Eye (tissue), 1 donor: ENCODE measurements around the gene CGB5.

Experiments
- DNase-seq: peaks from one replicate; pipeline ENCODE4 v3.0.0-alpha.2; 2015

CGB5 gene

DNA sequence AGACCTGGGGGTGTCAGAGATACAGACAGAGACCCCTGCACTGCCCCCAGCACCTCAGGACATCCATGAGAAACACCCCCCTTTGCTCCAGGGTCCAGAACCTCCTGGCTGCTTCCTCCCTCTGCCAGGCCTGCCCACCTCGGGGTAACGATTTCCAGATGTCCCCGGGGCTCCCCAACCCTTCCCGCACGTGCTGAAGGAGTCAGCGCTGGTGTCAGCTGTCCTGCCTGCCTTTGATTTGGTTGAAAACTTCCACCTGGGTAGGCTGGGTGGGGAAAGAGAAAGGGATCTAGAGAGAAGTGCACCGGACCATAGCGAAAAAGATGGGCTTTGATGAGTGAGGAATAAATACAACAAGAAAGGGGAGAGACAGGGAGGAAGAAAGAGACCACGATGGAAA lies 15.4 kb downstream of the CGB5 start:
- no peak for DNase-seq

DNA sequence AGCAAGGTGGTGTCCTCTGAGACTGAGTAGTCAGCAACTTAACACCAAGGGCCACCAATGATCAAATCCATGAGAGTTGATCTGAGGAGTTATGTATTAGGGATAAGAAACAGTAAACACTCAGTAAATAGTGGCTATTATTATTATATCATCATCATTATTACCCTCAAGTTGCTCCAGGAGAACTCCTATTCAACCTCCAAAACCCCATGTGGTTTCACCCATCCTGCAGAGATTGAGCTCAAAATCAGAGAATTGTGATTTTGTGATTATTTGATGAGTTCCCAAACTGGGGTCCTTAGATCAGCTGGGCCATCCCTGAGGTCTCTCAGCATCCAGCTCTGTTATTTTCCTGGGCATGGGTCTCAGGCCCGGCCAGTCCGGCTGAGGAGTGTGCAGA lies 17.4 kb downstream of the CGB5 start:
- DNase-seq, result no peak

DNA sequence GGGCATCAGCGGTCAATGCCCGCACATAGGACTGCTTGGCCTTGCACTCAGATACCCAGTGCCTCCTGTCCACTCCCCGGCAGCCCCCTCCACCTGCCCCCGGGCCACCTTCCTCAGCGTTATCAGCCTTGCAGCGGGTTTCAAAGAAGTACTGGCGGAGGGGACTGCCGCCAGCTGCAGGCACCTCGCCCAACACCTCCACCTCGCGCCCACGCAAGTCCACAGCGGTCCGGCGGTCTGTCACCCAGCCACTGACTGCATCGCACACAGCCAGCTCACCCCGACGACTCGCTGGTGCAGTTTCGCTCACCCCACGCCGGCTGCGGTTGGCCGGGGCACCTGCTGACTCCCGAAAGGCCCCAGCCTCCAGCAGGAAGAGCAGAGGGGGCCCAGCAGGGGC lies 17.8 kb downstream of the CGB5 start:
- no peak for DNase-seq

DNA sequence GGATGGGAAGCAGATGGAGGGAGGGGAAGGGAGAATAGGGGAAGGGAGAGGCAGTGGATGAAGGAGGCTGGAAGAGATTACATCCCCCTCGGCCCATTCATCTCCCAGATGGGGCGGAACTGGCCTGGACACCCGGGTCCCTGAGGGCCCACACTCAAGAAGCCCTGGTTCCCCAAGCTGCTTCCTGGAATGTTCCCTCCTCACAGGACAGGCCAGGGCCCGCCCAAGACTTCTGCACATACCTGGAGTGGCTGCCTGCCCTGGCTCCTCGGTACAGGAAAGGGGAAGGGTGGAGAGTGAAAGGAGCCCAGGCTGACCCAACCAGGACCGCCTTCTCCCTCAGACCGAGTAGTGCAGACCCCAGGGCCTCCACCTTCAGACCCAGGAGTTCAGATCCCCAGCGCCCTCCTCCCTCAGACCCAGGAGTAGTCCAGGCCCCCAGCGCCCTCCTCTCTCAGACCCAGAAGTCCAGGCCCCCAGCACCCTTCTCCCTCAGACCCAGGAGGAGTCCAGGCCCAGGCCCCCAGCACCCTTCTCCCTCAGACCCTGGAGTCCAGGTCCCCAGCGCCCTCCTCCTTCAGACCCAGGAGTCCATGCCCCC lies 20.5 kb downstream of the CGB5 start:
- DNase-seq, result no peak

DNA sequence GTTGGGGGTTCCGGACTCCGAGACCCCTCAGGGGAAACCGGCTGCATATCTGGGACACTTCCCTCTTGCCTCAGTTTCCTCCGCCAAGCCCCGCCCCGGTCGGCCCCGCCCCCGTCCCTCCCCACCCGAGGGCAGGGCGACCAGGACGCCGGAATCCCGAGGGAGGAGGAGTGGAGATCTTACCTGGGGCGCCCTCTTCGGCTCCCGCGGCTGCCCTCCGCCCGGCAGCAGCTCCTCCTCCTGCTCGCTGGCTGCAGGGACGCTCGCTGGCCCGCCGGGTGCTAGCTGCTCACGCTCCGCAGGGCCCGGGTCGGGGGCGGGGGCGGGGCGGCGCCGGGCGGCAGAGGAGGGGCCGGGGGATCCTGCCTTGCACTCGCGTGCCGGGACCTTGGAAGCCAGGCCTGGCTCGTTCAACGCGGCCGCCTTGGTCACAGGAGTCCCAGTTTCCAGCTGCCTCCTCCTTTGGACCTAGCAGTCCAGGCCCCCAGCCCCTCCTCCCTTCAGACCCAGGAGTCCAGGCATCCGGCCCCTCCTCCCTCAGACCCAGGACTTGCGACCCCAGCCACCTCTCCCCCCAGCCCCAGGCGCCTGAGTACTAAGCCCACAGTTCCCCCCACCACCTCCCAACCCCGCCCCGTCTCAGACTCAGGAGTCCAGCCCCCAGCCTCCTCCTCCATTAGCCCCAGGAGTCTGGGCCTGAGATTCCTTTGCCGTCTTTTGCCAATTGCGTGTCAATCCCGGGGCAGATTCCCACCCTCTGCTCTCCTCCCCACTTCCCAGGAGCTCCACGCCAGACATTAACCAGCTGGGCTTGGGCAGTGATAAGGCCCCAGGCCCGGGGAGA lies 21.3 kb downstream of the CGB5 start, which contains the start of gene NTF4:
TSS of gene NTF4 (minus strand) at position 51 of the 844 bp plus-strand sequence. CDS start 2,821 bp downstream, outside the sequence.
- DNase-seq, result peak; percentile 79

DNA sequence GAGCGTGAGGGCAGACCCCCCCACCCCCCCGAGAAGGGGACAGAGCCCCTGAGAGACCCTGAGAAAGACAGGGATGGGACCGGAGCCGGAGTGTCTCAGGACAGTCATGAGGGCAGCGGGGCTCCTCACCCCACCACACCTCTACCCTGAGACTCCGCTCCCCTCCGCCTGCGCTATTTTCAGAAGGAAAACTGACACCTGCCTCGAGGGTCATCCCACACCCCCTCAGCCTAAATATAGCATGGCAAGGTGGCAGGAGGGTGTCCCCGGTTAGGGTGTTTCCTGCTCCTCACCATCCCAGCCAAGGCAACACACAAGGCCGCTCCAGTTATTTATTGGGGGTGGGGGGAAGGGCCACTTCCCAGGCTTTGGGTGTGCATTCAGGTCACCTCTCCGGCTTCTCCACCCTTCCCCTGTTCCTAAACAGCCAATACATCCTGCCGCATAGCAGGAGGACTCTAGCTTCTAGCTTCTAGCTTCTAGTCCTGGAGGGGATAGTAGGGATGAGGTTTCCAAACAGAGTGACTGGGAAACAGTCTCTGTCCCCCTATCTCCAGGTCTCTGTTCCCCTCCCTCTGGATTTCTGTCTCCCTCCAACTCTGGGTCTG lies 22.4 kb downstream of the CGB5 start:
- DNase-seq, result no peak

DNA sequence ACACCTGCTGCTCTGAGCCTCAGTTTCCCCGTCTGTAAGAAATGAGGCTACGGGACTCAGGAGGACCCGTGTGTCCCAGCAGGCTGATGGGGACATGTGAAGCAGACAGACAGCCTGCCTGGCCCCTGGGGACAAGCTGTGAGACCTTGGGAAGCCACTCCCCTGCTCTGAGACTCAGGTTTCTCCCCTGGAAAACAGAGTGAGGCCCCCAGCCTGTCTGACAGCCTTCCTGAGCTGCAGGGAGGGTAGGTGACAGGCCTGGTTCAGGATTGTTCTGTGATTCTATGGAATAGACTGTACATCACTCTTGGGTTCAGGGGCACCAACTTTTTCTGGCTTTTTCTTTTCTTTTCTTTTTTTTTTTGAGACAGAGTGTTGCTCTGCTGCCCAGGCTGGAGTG lies 23.9 kb downstream of the CGB5 start:
- DNase-seq, result no peak

DNA sequence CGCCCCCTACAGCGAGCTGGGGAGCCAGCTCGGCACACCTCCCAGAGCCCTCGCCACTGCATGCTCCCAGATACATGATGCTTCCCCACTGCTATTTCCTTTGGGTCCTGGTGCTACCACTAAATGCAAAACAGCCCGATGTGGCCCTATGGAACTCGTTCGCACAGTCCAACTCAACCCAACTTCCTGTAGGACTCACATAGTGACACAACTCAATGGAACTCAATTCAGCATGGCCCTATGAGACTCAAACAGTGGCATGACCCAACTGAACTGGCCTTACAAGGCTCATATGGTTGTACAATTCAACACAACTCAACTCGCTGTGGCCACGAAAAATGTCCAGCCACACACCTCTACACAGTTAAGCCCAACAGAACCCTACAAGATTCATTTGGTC lies 25.4 kb downstream of the CGB5 start:
- no peak for DNase-seq

DNA sequence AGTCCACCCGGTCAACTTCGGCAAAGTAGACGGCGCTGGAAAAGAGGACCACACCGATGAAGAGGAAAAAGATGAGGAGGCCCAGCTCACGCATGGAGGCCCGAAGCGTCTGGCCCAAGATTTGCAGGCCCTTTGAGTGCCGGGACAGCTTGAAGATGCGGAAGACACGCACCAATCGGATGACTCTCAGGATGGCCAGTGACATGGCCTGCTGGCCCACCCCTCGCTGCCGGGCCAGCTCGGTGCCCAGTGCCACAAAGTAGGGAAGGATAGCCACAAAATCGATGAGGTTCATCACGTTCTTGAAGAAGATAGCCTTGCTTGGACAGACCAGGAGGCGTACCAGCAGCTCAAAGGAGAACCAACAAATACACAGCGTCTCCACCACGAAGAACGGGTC lies 26.8 kb downstream of the CGB5 start:
- no peak for DNase-seq

DNA sequence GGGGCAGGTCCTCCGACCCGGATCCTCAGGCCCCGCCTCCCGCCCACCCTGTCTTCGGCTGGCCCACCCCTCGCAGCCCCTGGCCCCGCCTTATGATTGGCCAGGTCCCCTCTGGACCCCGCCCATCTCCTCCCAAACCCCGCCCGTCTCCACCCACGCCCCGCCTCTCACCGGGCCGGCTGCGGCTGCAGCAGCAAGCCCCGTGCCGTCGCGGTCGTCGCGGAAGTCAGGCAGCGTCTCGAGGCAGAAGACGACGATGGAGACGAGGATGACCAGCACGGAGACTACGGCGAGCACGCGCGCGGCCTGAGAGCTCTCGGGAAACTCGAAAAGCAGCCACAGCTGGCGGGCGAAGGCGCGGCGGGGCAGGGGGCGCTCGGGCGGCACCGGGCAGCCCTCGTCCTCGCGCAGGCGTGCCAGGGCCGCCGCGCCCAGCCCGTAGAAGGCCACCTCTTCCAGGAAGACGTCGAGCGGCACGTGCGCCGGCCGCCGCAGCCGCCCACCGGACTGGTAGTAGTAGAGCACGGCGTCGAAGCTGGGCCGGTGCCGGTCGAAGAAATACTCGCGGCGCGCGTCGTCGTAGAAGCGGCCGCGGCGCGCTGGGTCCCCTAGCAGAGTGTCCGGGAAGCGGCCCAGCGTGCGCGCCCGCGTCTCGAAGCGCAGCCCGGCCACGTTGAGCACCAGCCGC lies 28.4 kb downstream of the CGB5 start:
- peak; percentile 73 for DNase-seq

DNA sequence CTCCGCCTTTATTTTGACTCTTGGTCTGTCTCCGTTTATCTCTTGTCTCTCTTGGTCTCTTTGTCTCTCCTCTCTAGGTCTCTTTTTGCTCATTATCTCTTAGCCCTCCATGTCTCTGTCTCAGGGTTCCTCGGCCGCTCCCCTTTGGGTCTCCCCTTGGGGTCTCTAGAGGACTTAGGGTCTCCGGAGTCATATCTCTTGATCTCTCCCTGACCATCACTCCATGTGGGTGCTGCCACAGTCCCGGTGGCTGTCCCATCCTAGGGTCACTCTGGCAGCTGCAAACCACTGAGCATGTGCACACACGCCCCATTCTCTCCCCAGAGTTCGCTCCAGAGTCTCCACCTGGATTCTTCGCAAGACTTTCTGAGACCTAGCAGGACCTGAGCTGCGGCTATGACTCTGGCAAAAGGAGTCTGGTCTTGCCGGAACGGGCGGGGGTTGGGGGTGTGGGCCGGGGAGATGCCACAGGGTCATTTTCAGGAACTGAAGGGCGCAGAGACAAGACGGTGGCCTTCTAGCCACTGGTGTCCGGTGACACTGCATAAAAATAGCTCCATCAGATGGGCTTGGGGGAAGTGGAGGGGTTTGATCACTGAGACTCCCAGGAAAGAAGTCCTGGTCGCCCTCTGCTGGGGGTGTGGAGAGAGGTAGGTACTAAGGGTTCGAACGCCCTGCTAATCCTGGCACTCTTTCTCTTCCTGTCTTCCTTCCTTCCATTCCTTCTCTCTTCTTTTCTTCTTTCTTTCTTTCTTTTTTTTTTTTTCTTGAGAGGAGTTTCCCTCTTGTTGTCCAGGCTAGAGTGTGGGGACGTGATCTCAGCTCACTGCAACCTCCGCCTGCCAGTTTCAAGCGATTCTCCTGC lies 30.1 kb downstream of the CGB5 start:
- no peak for DNase-seq

DNA sequence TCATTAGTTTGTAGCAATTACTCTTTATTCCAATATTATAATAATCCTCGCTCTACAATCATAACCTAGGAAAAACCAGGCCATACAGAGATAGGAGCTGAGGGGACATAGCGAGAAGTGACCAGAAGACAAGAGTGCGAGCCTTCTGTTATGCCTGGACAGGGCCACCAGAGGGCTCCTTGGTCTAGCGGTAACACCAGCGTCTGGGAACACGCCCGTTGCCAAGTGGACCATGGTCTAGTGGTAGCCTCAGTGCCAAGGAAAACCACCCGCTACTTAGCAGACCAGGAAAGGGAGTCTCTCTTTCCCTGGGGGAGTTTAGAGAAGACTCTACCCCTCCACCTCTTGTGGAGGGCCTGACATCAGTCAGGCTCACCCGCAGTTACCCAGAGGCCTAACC lies 31.2 kb downstream of the CGB5 start:
- peak; percentile 70 for DNase-seq

DNA sequence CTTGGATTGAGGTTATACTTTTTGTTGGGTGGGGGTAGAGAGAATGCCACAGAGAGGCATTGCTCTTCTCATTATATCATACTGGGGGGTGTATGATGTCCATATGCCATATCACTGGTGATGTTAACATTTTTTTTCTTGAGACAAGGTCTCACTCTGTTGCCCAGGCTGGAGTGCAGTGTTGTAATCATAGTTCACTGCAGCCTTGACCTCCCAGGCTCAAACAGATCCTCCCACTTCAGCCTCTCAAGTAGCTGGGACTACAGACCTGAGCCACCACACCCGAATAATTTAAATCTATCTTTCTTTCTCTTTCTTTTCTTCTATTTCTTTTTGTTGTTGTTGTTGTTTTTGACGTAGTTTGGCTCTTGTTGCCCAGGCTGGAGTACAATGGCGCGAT lies 36.7 kb downstream of the CGB5 start:
- DNase-seq, result no peak

DNA sequence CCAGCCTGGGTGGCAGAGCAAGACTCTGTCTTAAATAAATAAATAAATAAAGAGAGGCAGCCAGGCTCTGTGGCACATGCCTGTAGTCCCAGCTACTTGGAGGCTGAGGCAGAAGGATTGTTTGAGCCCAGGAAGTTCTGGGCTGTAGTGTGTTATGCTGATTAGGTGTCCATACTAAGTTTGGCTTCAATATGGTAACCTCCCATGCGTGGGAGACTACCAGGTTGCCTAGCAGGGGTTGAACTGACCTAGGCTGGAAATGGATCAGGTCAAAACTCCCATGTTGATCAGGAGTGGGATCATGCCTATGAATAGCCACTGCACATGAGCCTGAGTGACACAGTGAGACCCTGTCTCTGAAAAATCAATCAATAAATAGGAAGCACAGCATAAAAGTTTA lies 37.6 kb downstream of the CGB5 start:
- no peak for DNase-seq

DNA sequence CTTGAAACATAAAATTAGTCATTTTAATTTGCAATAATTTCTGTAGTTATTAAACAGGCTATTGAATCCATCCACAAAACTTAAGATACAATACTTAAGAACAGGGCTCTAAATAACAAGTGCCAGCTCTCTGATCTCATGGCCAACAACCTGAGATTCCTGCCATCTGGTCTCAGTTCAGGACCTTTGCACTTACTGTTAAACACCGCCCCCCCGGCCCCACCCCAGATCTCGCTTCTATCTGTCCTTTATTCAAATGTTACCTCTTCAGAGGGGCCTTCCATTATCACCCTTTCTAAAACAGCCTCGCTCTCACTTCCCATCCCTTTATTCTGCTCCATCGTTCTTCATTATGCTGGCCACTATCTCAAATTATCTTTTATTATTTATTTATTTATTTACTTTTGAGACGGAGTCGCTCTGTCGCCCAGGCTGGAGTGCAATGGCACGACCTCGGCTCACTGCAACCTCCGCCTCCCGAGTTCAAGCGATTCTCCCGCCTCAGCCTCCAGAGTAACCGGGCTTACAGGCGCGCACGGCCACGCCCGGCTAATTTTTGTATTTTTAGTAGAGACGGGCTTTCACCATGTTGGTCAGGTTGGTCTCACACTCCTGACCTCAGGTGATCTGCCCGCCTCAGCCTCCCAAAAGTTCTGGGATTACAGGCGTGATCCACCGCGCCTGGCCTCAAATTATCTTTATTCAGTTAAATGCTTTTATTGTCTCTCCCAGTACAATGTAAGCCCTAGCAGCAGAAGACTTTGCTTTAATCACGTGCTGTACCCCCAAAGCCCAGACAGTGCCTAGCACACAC lies 40.8 kb downstream of the CGB5 start:
- no peak for DNase-seq

DNA sequence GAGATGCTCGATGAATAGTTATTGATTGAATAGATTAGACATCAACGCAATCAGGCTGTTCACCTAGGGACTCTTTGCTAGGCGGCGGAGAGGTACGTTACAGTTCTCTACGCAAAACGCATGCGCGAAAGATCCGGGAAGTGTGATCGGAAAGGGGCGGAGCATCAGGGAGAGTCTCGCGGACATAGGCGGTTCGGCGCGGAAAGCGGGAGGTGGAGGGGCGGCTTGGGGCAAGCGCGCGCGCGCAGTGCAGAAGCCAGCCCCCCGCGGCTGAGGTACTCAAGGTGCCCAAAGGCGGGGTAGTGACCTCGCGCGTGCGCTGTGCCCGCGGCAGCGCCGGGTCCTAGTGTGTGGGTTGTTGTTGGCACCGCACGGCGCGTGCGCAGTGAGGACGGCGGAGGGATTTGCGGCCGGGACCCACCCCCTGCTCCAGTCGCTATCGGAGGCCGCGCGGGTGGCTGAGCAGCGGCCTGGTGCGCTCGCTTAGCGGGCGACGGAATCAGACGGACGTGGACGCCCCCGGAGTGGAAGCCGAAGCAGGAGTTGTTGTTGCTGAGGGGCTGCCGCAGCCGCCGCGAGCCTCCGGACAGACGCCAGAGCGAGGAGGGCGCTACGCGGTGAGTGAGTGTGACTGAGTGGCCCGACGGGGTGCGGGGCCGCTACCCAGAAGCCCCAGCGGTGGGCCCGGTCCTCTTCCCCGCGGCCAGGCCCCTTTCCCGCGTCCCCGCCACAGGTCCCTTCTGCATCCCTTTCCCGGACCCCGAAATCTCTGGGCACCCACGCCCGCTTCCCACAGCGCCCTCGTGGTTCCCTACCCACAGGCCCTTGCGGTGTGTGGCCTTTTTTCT lies 41.6 kb downstream of the CGB5 start, which contains the start of gene SNRNP70:
TSS of gene SNRNP70 (plus strand) at position 432 of the 848 bp plus-strand sequence. CDS start 964 bp downstream, outside the sequence.
- peak; percentile 100 for DNase-seq

DNA sequence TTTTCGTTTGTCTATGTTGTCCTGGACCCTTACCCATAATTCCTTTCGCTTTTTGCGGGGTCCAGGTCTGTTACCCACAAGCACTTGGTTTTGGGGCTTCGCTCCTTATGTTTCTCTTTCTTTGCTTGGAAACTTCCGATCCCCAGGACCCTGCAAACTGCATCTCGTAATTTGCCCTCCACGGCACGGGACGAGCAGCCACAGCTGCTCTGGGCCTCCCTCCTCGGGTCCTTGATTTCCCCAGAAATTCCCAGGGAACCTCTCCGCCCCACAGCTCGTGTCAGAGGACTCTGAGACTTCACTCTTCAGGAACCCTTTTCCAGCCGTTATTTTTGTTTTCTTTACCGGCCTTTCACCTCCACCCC lies 42.2 kb downstream of the CGB5 start:
- no peak for DNase-seq

DNA sequence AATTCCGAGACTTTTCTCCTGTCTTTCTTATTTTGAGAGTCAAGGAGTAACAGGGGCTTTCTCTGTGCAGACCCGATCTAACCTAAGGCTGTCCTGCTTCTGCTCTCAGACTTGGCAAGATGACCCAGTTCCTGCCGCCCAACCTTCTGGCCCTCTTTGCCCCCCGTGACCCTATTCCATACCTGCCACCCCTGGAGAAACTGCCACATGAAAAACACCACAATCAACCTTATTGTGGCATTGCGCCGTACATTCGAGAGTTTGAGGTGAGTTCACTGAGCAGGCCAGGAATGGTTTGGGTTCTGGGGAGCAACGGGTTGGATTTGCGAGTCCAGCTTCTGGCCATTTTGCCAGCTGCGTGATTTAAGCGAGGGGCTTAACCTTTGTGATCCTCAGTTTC lies 42.6 kb downstream of the CGB5 start:
- DNase-seq, result no peak

DNA sequence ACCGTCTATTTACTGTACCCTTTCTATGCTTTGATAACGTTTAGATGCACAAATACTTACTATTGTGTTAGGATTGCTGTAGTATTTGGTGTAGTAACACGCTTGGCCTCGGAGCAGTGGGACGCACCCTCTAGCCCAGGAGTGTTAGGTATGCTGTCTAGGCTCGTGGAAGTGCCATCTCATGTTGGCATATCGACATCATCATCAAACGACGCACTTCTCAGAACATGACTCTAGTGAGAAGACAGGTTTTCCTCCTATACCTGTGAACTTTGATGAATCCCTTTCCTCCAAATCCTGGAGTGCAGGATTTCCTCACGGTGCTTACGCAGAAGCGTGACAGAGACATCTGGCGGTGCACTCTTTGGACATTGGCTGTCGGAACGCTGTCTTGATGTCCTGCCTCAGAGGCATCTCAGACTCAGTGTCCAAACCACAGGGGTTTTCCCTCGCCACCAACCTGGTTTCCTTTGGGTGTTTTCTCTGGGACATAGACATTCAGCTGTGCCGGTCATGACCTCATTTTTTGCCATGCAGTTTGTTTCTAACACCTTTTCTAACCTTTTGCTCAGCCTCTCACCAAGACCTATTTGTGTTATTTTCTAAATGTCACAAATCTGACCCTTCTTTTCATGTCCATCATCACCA lies 47.9 kb downstream of the CGB5 start:
- DNase-seq, result no peak

DNA sequence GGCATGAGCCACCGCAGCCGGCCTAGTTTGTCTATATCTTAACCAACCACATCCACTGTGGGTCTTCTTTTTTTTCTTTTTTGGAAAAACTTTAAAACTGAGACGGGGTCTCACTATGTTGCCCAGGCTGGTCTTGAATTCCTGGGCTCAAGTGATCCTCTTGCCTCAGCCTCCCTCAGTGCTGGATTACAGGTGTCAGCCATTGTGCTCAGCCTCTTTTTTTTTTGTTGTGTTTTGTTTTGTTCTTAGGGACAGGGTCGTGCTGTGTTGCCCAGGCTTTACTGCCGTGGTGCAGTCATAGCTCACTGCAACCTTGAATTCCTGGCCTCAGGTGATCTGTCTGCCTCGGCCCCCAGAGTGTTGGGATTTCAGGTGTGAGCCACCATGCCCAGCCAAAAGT lies 49.0 kb downstream of the CGB5 start:
- no peak for DNase-seq
